ENCODE measurements around the gene ECSCR.
"Not testable (repeated sequence)": the region's sequence is repeated elsewhere in the genome, so short reads cannot be mapped to it uniquely, and the experiment has no call there.

The ECSCR gene

GRCh38 chr5:139410121-139410992, 52.2 kb downstream of the ECSCR start:
- no peak for DNase-seq

GRCh38 chr5:139409116-139409515, 53.4 kb downstream of the ECSCR start:
- DNase-seq: not testable (repeated sequence)

GRCh38 chr5:139408191-139408590, 54.4 kb downstream of the ECSCR start:
- DNase-seq: no peak

- DNase-seq: no peak
Measured at GRCh38 chr5:139407517-139407916, 55.0 kb downstream of the ECSCR start.

GRCh38 chr5:139406963-139407362, 55.6 kb downstream of the ECSCR start:
- DNase-seq: no peak

- peak; percentile 11 for DNase-seq
Measured at GRCh38 chr5:139404484-139404840, 58.1 kb downstream of the ECSCR start.

GRCh38 chr5:139403787-139404483, 58.6 kb downstream of the ECSCR start, which contains the start of gene SPATA24:
Gene SPATA24, minus strand, starts transcription at chr5:139404089. Its CDS starts 29 bp downstream, at chr5:139404060.
- DNase-seq: peak; percentile 77

GRCh38 chr5:139403418-139403786, 59.1 kb downstream of the ECSCR start:
- no peak for DNase-seq

GRCh38 chr5:139402561-139403158, 59.9 kb downstream of the ECSCR start:
- no peak for DNase-seq

- no peak for DNase-seq
Measured at GRCh38 chr5:139401546-139401945, 61.0 kb downstream of the ECSCR start.

- no peak for DNase-seq
Measured at GRCh38 chr5:139399501-139400121, 62.9 kb downstream of the ECSCR start.

All from DMS79 (cell line).